Upper lobe of right lung (tissue), 1 donor: ENCODE data around the gene THSD4. TPM values are rescaled to one million over a fixed set of nuclear protein-coding genes. Genes with fewer than 3 reads are reported as not detected.

Source experiments
- ATAC-seq: fragments of 200-7000 bp; cut with Tn5 transposase; one replicate; pipeline ENCODE4 v1.9.1; 2020; ENCODE audit warnings: mild to moderate bottlenecking, moderate library complexity
- DNase-seq: peaks from one replicate; pipeline ENCODE4 v3.0.0-alpha.2; 2020
- H3K27ac ChIP-seq: fragments of 200-600 bp; one replicate; pipeline ENCODE4 v1.8.0; 2022
- H3K27me3 ChIP-seq: fragments of 200-600 bp; one replicate; pipeline ENCODE4 v1.8.0; 2022; ENCODE audit warnings: mild to moderate bottlenecking
- H3K36me3 ChIP-seq: fragments of 200-600 bp; one replicate; pipeline ENCODE4 v1.8.0; 2022
- H3K4me1 ChIP-seq: fragments of 200-600 bp; one replicate; pipeline ENCODE4 v1.8.0; 2022
- H3K4me3 ChIP-seq: fragments of 200-600 bp; one replicate; pipeline ENCODE4 v1.8.0; 2022; ENCODE audit warnings: mild to moderate bottlenecking
- H3K9me3 ChIP-seq: fragments of 200-600 bp; one replicate; pipeline ENCODE4 v1.8.0; 2022
- intact Hi-C: fragments of 100-400 bp; cut with DNase I; formaldehyde crosslinking; loops from one replicate; pipeline ENCODE4 v1.11.0; 2022
- total RNA-seq: library from RNA; stranded (reverse); fragmentation: NEBNext Ultra II Directional; extraction: Animal tissue kit (Norgen Biotek cat#: 25700); gene quantifications from one replicate; pipeline ENCODE4 v1.2.1, GENCODE V29; 2021
- TF ChIP-seq, protein P1 (sequence below): fragments of 200-600 bp; IDR thresholded peaks from one replicate; pipeline ENCODE4 v1.8.0; 2022; ENCODE audit warnings: antibody characterized with exemption
- donor health status: DM: no; HTN: yes; CAD: no; lungs with severe emphysema.

THSD4 gene
- total RNA-seq, 1 donor from 2014 or later = 25.6 TPM

DNA sequence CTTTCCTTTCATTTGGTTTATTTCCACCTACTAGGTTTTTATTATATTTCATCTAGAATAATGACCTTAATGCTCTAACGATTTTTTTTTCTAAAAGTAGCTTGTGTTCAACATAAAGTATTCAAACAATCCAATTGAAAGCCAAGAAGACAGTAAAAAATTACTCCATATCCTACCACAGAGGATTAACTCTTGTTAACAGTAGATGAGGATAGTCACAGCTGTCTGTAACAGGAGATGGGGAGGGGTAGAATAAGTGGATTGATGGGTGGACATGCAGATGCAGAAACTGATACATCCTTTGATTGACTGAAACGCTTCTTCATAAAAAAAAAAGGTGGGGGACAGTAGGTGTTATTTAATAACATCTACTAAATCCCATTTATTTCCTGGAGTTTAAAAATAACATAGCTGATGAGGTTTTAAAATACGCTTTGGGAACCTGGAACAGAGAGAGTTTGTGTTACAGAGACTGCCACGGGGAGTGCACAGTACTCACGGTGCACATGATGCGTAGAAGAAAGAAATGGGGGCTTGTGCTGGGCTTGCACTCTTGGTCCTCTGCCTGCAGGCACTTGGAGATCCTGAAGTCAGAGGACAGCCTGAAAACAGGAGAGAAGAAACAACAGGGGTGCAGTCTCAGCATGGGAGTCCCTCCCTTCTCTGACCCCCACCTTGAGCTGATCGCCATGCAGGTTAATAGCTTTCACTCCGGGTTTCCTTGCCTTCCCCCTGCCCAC lies 226.7 kb downstream of the THSD4 start:
- no peaks in the 10 kb centered on the region for H3K27me3 ChIP-seq
- ATAC-seq = no peak

DNA sequence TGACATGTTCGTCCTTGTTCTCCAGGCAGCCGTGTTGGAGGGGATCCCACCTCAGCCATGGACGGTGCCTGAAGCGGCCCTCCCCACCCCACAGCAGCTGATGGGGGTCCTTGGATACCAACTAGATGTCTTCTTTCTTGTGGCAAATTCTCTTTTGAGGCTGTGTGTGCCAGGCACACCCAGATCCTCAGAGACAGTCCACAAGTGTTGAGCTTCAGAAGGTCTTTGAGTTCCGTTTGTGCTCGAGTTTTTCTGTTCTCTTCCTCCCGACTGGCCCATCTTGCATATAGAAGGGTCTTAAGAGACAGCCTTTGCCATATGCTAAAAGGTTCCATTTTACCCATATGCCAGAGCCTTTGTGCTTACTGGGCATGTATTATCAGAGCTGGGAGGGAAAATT lies 227.4 kb downstream of the THSD4 start:
- TF ChIP-seq, protein P1, sequence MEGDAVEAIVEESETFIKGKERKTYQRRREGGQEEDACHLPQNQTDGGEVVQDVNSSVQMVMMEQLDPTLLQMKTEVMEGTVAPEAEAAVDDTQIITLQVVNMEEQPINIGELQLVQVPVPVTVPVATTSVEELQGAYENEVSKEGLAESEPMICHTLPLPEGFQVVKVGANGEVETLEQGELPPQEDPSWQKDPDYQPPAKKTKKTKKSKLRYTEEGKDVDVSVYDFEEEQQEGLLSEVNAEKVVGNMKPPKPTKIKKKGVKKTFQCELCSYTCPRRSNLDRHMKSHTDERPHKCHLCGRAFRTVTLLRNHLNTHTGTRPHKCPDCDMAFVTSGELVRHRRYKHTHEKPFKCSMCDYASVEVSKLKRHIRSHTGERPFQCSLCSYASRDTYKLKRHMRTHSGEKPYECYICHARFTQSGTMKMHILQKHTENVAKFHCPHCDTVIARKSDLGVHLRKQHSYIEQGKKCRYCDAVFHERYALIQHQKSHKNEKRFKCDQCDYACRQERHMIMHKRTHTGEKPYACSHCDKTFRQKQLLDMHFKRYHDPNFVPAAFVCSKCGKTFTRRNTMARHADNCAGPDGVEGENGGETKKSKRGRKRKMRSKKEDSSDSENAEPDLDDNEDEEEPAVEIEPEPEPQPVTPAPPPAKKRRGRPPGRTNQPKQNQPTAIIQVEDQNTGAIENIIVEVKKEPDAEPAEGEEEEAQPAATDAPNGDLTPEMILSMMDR = no peak
- Histone ChIP-seq H3K4me3 (no peak overlapping the region), H3K4me1 (no peaks in the 10 kb centered on the region), H3K36me3 (no peaks in the 10 kb centered on the region), H3K9me3 (no peaks in the 10 kb centered on the region), H3K27ac (no peak overlapping the region), H3K27me3 (no peaks in the 10 kb centered on the region)
- ATAC-seq = no peak
- intact Hi-C loops = no loop called here
- DNase-seq = no peak

More for the DNA sequence above, 226.7 kb downstream of the THSD4 start:
- Histone ChIP-seq H3K27ac (no peak overlapping the region), H3K4me3 (no peak overlapping the region), H3K36me3 (no peaks in the 10 kb centered on the region), H3K9me3 (no peaks in the 10 kb centered on the region), H3K4me1 (no peaks in the 10 kb centered on the region)
- TF ChIP-seq, protein P1 = no peak
- no peak for DNase-seq
- intact Hi-C loops = no loop called here

DNA sequence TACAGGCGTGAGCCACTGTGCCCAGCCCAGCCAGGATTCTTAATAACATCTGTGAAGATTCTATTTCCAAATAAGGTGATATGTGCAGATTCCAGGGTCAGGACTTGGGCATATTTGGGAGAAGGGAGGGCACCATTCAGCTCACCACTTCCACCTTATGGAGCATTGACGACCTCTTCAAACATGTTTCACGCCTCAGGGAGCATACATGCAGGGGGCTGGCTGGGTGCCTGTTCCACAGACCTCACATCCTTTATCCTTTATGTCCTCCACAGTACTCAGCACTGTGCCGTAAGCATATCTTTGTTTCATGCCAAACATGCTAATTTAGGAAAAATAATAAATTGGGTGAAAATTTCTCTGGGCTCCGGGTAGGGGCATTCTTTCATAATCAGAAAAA lies 229.0 kb downstream of the THSD4 start:
- TF ChIP-seq, protein P1 = no peak
- no peak for ATAC-seq
- intact Hi-C loops = no loop called here

DNA sequence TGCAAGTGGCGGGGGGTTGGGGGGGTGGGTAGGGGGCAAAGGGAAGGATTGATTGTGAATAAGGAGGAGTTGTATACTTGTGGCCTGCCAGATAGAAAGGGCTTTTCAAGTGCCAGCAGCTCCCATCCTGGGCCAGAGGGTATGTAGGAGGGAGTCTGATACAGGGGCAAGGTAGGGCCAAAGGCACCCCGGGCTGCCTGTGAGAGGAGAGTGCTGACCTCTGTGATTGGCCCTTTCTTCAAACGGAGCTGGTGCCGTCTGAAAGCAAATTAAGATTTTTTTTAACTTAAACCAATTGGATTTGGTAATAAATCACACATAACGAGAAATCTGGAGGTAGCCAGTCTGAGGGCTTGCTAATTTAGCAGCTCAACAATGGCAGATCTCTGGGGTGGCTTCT lies 229.9 kb downstream of the THSD4 start:
- TF ChIP-seq, protein P1 = no peak
- Histone ChIP-seq H3K9me3 (no peaks in the 10 kb centered on the region), H3K4me3 (no peak overlapping the region), H3K4me1 (no peaks in the 10 kb centered on the region), H3K27me3 (no peaks in the 10 kb centered on the region), H3K36me3 (no peaks in the 10 kb centered on the region), H3K27ac (no peak overlapping the region)
- no peak for DNase-seq
- intact Hi-C loops = no loop called here
- no peak for ATAC-seq

More for the DNA sequence above, 229.0 kb downstream of the THSD4 start:
- Histone ChIP-seq H3K36me3 (no peaks in the 10 kb centered on the region), H3K27me3 (no peaks in the 10 kb centered on the region), H3K9me3 (no peaks in the 10 kb centered on the region), H3K27ac (no peak overlapping the region), H3K4me1 (no peaks in the 10 kb centered on the region), H3K4me3 (no peak overlapping the region)
- DNase-seq = no peak

DNA sequence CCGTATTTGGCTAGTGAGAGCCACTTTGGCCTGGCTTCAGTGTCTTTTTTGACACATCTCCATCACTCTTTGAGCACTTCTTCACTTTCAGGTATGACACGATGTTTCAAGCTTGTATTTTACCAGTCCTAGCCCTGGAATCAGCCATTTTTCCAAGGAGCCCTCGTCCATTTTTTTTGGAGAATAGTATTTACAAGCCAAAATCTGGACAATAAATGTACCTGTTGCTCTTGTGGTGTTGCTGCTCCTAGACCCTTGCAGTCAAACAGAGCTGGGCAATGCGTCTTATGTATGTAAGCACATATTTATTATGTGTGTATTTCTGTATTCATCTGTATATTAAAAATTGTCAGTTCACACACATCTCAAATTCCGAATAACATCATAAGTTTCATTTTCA lies 231.2 kb downstream of the THSD4 start:
- no peak for DNase-seq

More for the DNA sequence above, 231.2 kb downstream of the THSD4 start:
- H3K36me3 ChIP-seq = no peaks in the 10 kb centered on the region
- H3K4me3 ChIP-seq = no peak overlapping the region
- intact Hi-C loops = no loop called here
- H3K9me3 ChIP-seq = no peaks in the 10 kb centered on the region
- no peaks in the 10 kb centered on the region for H3K4me1 ChIP-seq
- H3K27me3 ChIP-seq = no peaks in the 10 kb centered on the region
- ATAC-seq = no peak
- H3K27ac ChIP-seq = no peak overlapping the region
- TF ChIP-seq, protein P1 = no peak
